BJ (cell line): ENCODE results near the gene MLLT10. TPM values are rescaled to one million over a fixed set of nuclear protein-coding genes. Genes with fewer than 3 reads are reported as not detected.

ENCODE experiments used
- CTCF ChIA-PET: fragments of 350-600 bp; formaldehyde crosslinking; extraction: SDS; loops from one replicate; lab custom pipeline; 2021; ENCODE audit warnings: antibody characterized with exemption, inconsistent platforms; lab: Yijun Ruan, JAX
- POLR2A ChIA-PET: fragments of 300-600 bp; sonication (Branson Sonifier 250); formaldehyde crosslinking; extraction: SDS; loops from one replicate; lab custom pipeline; 2021; ENCODE audit warnings: antibody characterized with exemption; lab: Charles Lee
- DNase-seq: peaks from one replicate; pipeline ENCODE4 v3.0.0-alpha.2; 2011; ENCODE audit warnings: low read depth
- H3K27me3 ChIP-seq: 2 replicates; pipeline ENCODE4 v1.6.0; 2011; ENCODE audit warnings: low read length; ENCODE audit not compliant: control insufficient read depth, insufficient read depth
- H3K36me3 ChIP-seq: 2 replicates; pipeline ENCODE4 v1.5.1; 2011; ENCODE audit warnings: low read length; ENCODE audit not compliant: control insufficient read depth, insufficient read depth
- H3K4me3 ChIP-seq: 2 replicates; pipeline ENCODE4 v1.5.1; 2011; ENCODE audit warnings: low read depth, mild to moderate bottlenecking, control low read depth, low read length
- polyA plus RNA-seq: library from polyadenylated mRNA; depleted of rRNA; stranded (reverse); fragments of >200 nt; gene quantifications from 2 replicates; pipeline ENCODE4 v1.2.3, GENCODE V29; 2011
- TF ChIP-seq, protein P1 (sequence below): IDR thresholded peaks from 2 replicates; pipeline ENCODE4 v1.5.1; 2011; ENCODE audit warnings: low read depth, mild to moderate bottlenecking, control low read depth, inconsistent platforms, low read length, moderate library complexity; ENCODE audit not compliant: insufficient read depth

Gene MLLT10
- polyA plus RNA-seq, 1 experiment = 30.2 TPM

DNA sequence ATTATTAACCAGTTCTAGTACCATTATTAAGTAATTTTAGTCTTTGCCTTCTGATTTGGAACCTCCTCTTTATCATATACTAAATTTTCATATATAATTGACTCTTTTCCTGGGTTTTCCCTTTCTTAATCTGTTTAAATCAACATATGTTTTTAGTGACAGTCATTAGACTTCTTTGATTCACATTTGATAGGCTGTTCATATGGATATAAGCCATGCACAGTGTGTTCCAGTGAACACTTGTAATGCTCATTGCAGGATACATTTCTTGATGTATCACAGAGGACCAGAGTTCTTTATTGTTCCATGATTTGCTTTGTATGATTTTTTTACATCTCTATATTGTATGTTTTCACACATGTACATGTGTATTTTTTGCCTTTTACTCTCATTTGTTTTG lies 114.0 kb downstream of the MLLT10 start:
- Histone ChIP-seq H3K27me3 (no peaks in the 10 kb centered on the region), H3K36me3 (no peaks in the 10 kb centered on the region), H3K4me3 (no peak overlapping the region)
- no peak for DNase-seq
- TF ChIP-seq, protein P1, sequence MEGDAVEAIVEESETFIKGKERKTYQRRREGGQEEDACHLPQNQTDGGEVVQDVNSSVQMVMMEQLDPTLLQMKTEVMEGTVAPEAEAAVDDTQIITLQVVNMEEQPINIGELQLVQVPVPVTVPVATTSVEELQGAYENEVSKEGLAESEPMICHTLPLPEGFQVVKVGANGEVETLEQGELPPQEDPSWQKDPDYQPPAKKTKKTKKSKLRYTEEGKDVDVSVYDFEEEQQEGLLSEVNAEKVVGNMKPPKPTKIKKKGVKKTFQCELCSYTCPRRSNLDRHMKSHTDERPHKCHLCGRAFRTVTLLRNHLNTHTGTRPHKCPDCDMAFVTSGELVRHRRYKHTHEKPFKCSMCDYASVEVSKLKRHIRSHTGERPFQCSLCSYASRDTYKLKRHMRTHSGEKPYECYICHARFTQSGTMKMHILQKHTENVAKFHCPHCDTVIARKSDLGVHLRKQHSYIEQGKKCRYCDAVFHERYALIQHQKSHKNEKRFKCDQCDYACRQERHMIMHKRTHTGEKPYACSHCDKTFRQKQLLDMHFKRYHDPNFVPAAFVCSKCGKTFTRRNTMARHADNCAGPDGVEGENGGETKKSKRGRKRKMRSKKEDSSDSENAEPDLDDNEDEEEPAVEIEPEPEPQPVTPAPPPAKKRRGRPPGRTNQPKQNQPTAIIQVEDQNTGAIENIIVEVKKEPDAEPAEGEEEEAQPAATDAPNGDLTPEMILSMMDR = no peak
- ChIA-PET CTCF (no interaction called here), POLR2A (no interaction called here)

DNA sequence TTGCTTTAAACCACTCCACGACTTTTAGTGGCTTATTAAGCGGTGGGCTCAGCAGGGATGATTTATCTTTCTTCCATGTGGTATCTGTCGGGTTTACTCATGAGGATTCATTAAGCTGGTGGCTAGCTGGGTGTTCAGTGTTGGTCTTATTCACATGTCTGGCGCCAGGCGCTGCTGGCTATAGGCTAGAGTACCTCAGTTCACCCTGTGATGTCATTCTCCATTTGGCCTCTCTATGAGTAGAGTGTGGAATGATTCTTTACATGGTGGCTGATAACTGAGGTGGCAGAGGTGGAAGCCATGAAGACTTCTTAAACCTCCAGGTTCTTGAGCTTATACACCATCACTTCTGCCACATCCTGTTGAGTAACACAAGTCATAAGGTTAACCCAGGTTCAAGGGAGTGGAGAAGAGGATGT lies 115.4 kb downstream of the MLLT10 start:
- TF ChIP-seq, protein P1 = no peak
- no peaks in the 10 kb centered on the region for H3K36me3 ChIP-seq
- no peaks in the 10 kb centered on the region for H3K27me3 ChIP-seq
- DNase-seq = no peak
- ChIA-PET CTCF (no interaction called here), POLR2A (no interaction called here)
- no peak overlapping the region for H3K4me3 ChIP-seq

DNA sequence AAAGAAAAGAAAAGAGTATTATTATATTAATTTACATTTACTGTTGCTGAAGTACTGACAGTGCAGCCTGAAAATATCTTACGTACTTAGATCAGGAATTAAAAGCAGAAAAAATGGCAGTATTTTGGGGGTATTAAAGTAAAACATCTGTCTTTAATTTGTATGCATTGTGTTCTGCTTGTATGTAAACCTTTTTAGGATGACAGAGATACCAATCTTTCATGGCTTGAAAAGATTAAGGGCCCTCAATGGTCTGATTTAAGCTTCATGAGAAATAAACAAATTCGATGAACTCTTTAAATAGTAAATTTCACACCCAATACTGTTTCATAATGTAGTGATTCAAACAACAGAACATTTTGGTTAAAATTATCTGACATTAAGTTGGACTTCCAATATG lies 116.3 kb downstream of the MLLT10 start:
- Histone ChIP-seq H3K36me3 (no peaks in the 10 kb centered on the region), H3K27me3 (no peaks in the 10 kb centered on the region), H3K4me3 (no peak overlapping the region)
- ChIA-PET CTCF (interaction anchor here (1.1 kb wide), 1 partner anchor 9 kb away, joined by 4 read pairs; no protein-coding TSS in a partner anchor), POLR2A (no interaction called here)
- TF ChIP-seq, protein P1 = no peak
- DNase-seq = no peak

DNA sequence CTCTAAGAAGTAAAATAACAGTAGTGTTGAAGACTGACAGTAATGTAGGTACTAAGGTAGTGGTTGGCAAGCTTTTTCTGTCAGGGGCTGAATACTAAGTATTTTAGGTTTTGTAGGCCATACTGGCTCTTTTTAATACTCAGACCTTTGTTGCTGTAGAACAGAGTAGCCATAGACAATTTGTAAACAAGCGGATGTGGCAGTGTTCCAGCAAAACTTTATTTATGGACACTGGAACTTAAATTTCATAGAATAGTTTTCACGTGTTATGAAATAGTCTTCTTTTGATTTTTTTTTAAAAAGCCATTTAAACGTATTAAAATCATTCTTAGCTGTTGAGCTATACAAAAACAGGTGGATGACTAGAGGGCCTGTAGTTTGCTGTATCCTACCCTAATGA lies 121.2 kb downstream of the MLLT10 start:
- POLR2A ChIA-PET = interaction anchor here (0.6 kb wide), 1 partner anchor 242 kb away, joined by 5 read pairs; no protein-coding TSS in a partner anchor
- no peak for DNase-seq
- CTCF ChIA-PET = no interaction called here
- Histone ChIP-seq H3K27me3 (no peaks in the 10 kb centered on the region), H3K4me3 (no peak overlapping the region), H3K36me3 (no peaks in the 10 kb centered on the region)
- TF ChIP-seq, protein P1 = no peak

DNA sequence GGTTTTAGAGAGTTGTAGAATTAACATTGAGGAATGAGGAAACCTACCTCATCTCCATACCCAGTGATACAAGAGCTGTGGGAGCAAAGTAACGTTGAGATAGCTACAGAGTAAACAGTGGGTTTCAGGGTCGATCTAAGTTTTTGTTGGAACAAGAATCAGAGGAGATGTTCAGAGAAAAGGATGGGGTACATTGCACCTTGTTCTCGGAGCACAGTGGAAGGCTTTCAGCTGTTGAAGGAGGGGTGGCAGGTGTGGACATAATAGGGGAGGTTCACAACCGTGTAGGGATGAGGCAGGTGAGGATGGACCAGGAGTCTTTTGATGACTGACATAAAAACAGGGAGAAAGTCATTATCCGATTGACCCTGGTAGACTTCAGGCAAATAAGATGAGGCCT lies 121.7 kb downstream of the MLLT10 start:
- CTCF ChIA-PET = no interaction called here

More for the DNA sequence above, 121.7 kb downstream of the MLLT10 start:
- H3K4me3 ChIP-seq = no peak overlapping the region
- no peaks in the 10 kb centered on the region for H3K27me3 ChIP-seq
- TF ChIP-seq, protein P1 = no peak
- DNase-seq = no peak
- POLR2A ChIA-PET = no interaction called here
- H3K36me3 ChIP-seq = no peaks in the 10 kb centered on the region
